ENCODE measurements around the gene DPY19L3.

The DPY19L3 gene

GRCh38 chr19:32404933-32405430, 588 bp upstream of the DPY19L3 start:
- Histone ChIP-seq H3K27ac (peak overlapping the region; percentile 100), H3K9me3 (no peaks in the 10 kb centered on the region), H3K36me3 (peaks cover 0 to 13% (median 11%) of the 10 kb centered on the region in 3 donors), H3K27me3 (no peaks in the 10 kb centered on the region), H3K4me1 (peaks cover 0 to 20% (median 12%) of the 10 kb centered on the region in 4 donors), H3K4me3 (peak overlapping the region; percentile 93 to 97)
- peak; percentile 59 to 84 for DNase-seq
- TF ChIP-seq, protein P1, sequence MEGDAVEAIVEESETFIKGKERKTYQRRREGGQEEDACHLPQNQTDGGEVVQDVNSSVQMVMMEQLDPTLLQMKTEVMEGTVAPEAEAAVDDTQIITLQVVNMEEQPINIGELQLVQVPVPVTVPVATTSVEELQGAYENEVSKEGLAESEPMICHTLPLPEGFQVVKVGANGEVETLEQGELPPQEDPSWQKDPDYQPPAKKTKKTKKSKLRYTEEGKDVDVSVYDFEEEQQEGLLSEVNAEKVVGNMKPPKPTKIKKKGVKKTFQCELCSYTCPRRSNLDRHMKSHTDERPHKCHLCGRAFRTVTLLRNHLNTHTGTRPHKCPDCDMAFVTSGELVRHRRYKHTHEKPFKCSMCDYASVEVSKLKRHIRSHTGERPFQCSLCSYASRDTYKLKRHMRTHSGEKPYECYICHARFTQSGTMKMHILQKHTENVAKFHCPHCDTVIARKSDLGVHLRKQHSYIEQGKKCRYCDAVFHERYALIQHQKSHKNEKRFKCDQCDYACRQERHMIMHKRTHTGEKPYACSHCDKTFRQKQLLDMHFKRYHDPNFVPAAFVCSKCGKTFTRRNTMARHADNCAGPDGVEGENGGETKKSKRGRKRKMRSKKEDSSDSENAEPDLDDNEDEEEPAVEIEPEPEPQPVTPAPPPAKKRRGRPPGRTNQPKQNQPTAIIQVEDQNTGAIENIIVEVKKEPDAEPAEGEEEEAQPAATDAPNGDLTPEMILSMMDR (IDR thresholded peaks at IDR 0.05): no peak
- intact Hi-C loops (cut with DNase I; ENCODE audit: low total_unique reads): loop anchor here (2.0 to 10.0 kb wide), 3 partner anchors 63 to 270 kb away; partner anchors contain the start of genes ANKRD27, PDCD5 and RGS9BP

GRCh38 chr19:32406161-32407003, 812 bp downstream of the DPY19L3 start:
- H3K4me1 ChIP-seq: peaks cover 0 to 20% (median 12%) of the 10 kb centered on the region in 4 donors
- no peak for DNase-seq
- intact Hi-C loops (cut with DNase I; ENCODE audit: low total_unique reads): loop anchor here (5.0 to 10.0 kb wide), 2 partner anchors 64 to 178 kb away; partner anchors contain the start of gene PDCD5
- H3K36me3 ChIP-seq: peaks cover 3 to 23% (median 22%) of the 10 kb centered on the region in 3 donors
- TF ChIP-seq, protein P1 (IDR thresholded peaks at IDR 0.05): no peak
- H3K27me3 ChIP-seq: no peaks in the 10 kb centered on the region
- H3K27ac ChIP-seq: peak overlapping the region; percentile 100
- no peaks in the 10 kb centered on the region for H3K9me3 ChIP-seq
- peak overlapping the region; percentile 93 to 97 for H3K4me3 ChIP-seq

GRCh38 chr19:32407004-32407992, 1.7 kb downstream of the DPY19L3 start:
- TF ChIP-seq, protein P1 (IDR thresholded peaks at IDR 0.05): no peak
- H3K27ac ChIP-seq: peak overlapping the region; percentile 100
- peaks cover 0 to 20% (median 12%) of the 10 kb centered on the region in 4 donors for H3K4me1 ChIP-seq
- no peaks in the 10 kb centered on the region for H3K27me3 ChIP-seq
- H3K36me3 ChIP-seq: peaks cover 12 to 32% (median 28%) of the 10 kb centered on the region in 3 donors
- intact Hi-C loops (cut with DNase I; ENCODE audit: low total_unique reads): loop anchor here (5.0 to 10.0 kb wide), 2 partner anchors 65 to 178 kb away; partner anchors contain the start of gene PDCD5
- no peaks in the 10 kb centered on the region for H3K9me3 ChIP-seq
- H3K4me3 ChIP-seq: no peak overlapping the region
- peak in 1 of 2 donors; percentile 23 for DNase-seq

GRCh38 chr19:32415246-32415645, 9.7 kb downstream of the DPY19L3 start:
- DNase-seq: no peak
- intact Hi-C loops (cut with DNase I; ENCODE audit: low total_unique reads): no loop called here
- H3K9me3 ChIP-seq: no peaks in the 10 kb centered on the region
- H3K4me1 ChIP-seq: no peaks in the 10 kb centered on the region
- no peaks in the 10 kb centered on the region for H3K27me3 ChIP-seq
- TF ChIP-seq, protein P1 (IDR thresholded peaks at IDR 0.05): no peak
- H3K36me3 ChIP-seq: peaks cover 20 to 48% (median 42%) of the 10 kb centered on the region in 3 donors
- H3K27ac ChIP-seq: no peak overlapping the region
- H3K4me3 ChIP-seq: no peak overlapping the region

GRCh38 chr19:32415669-32416068, 10.1 kb downstream of the DPY19L3 start:
- peaks cover 20 to 48% (median 42%) of the 10 kb centered on the region in 3 donors for H3K36me3 ChIP-seq
- no peaks in the 10 kb centered on the region for H3K4me1 ChIP-seq
- TF ChIP-seq, protein P1 (IDR thresholded peaks at IDR 0.05): no peak
- no peaks in the 10 kb centered on the region for H3K9me3 ChIP-seq
- no peak overlapping the region for H3K27ac ChIP-seq
- intact Hi-C loops (cut with DNase I; ENCODE audit: low total_unique reads): no loop called here
- H3K4me3 ChIP-seq: no peak overlapping the region
- DNase-seq: no peak
- H3K27me3 ChIP-seq: no peaks in the 10 kb centered on the region

All from tibial artery (tissue), 4 donors.